TTC549 (cell line): ENCODE data around the gene METTL18.

Experiments
- FAIRE-seq: peaks from 2 replicates; lab custom pipeline; 2012; peaks lifted over from hg19 to GRCh38; lab: Jason Lieb, UNC

METTL18 gene

GRCh38 chr1:169785267-169785666 lies 9.4 kb downstream of the METTL18 start:
- no peak for FAIRE-seq

GRCh38 chr1:169784102-169784501 lies 10.6 kb downstream of the METTL18 start:
- no peak for FAIRE-seq

GRCh38 chr1:169782596-169782995 lies 12.1 kb downstream of the METTL18 start:
- no peak for FAIRE-seq

GRCh38 chr1:169779970-169780369 lies 14.7 kb downstream of the METTL18 start:
- FAIRE-seq, result no peak

GRCh38 chr1:169779150-169779549 lies 15.6 kb downstream of the METTL18 start:
- FAIRE-seq, result no peak

- FAIRE-seq, result no peak
Observed at GRCh38 chr1:169776440-169776839, 18.3 kb downstream of the METTL18 start.

GRCh38 chr1:169768161-169768560 lies 26.5 kb downstream of the METTL18 start:
- no peak for FAIRE-seq

GRCh38 chr1:169765580-169766331 lies 29.0 kb downstream of the METTL18 start:
- FAIRE-seq, result no peak

GRCh38 chr1:169764919-169765318 lies 29.8 kb downstream of the METTL18 start:
- FAIRE-seq, result no peak

- no peak for FAIRE-seq
Observed at GRCh38 chr1:169762699-169763098, 32.0 kb downstream of the METTL18 start.

- FAIRE-seq, result no peak
Observed at GRCh38 chr1:169759038-169759437, 35.7 kb downstream of the METTL18 start.

- FAIRE-seq, result no peak
Observed at GRCh38 chr1:169753549-169753948, 41.2 kb downstream of the METTL18 start.

GRCh38 chr1:169750041-169750440 lies 44.7 kb downstream of the METTL18 start:
- FAIRE-seq, result no peak

- no peak for FAIRE-seq
Observed at GRCh38 chr1:169746550-169746949, 48.2 kb downstream of the METTL18 start.

GRCh38 chr1:169745015-169745861 lies 49.5 kb downstream of the METTL18 start:
- no peak for FAIRE-seq
